ENCODE data around the gene TOPORS. TPM values are rescaled to one million over a fixed set of nuclear protein-coding genes. Genes with fewer than 3 reads are reported as not detected.

TOPORS gene
- total RNA-seq, 2 experiments from 2014 or later: 16.2 to 17.4 TPM

- no peaks in the 10 kb centered on the region for H3K79me2 ChIP-seq (ENCODE audit: insufficient read depth, low read depth, low read length)
- intact Hi-C loops (cut with micrococcal nuclease; ENCODE audit: unreplicated experiment): no loop called here
- no peaks in the 10 kb centered on the region for H3K36me3 ChIP-seq (ENCODE audit: insufficient read depth, low read length)
- no peak overlapping the region for H3K4me3 ChIP-seq (ENCODE audit: low read depth, low read length, poor library complexity, severe bottlenecking)
- H3K27ac ChIP-seq (ENCODE audit: low read depth, low read length, poor library complexity, severe bottlenecking): no peak overlapping the region
- CTCF ChIA-PET (ENCODE audit: unreplicated experiment): no interaction called here
- H2AFZ ChIP-seq (ENCODE audit: low read length): no peak overlapping the region
- no peaks in the 10 kb centered on the region for H4K20me1 ChIP-seq (ENCODE audit: insufficient read depth, low read length)
- TF ChIP-seq EZH2phosphoT487 (IDR thresholded peaks at IDR 0.05; ENCODE audit: borderline replicate concordance, low read depth, low read length): no peak
- TF ChIP-seq CTCF (conservative IDR thresholded peaks at IDR 0.05; ENCODE audit: low read length): no peak
- BruUV-seq (replicated peaks): no TSS peak
- H3K9me2 ChIP-seq (ENCODE audit: insufficient read depth, low read length): no peaks in the 10 kb centered on the region
- no peaks in the 10 kb centered on the region for H3K4me1 ChIP-seq (ENCODE audit: insufficient read depth, low read length, poor library complexity, severe bottlenecking)
- no peak for DNase-seq (ENCODE audit: low spot score)
- H3K9me3 ChIP-seq (ENCODE audit: low read length): no peaks in the 10 kb centered on the region
- POLR2A ChIA-PET: no interaction called here
- no peak overlapping the region for H3K4me2 ChIP-seq (ENCODE audit: low read length)
Observed at GRCh38 chr9:32490601-32491000, 61.8 kb downstream of the TOPORS start.

Other genes starting within 250 kb of the TOPORS start
- gene ACO1, start 167.9 kb downstream of the TOPORS start, total RNA-seq (2014; rRNA removed; shearing (Covaris generic)): 8.8 and 9.2 TPM in 2 replicates
- gene ACO1, start 167.9 kb downstream of the TOPORS start, total RNA-seq (2022): 8.8 and 9.0 TPM in 2 replicates
- 1.1 and 1.5 TPM in 2 replicates for gene RIGI, start 26.4 kb downstream of the TOPORS start, total RNA-seq (2014; rRNA removed; shearing (Covaris generic))
- 1.5 and 1.7 TPM in 2 replicates for gene RIGI, start 26.4 kb downstream of the TOPORS start, total RNA-seq (2022)
- 17.6 and 19.5 TPM in 2 replicates for gene SMIM27, start 259 bp downstream of the TOPORS start, total RNA-seq (2014; rRNA removed; shearing (Covaris generic))
- 21.2 and 36.6 TPM in 2 replicates for gene SMIM27, start 259 bp downstream of the TOPORS start, total RNA-seq (2022)
- gene NDUFB6, start 20.6 kb upstream of the TOPORS start, total RNA-seq (2014; rRNA removed; shearing (Covaris generic)): 69.5 and 75.1 TPM in 2 replicates
- 48.6 and 54.0 TPM in 2 replicates for gene NDUFB6, start 20.6 kb upstream of the TOPORS start, total RNA-seq (2022)
- not detected in 2 replicates for gene TAF1L, start 83.1 kb upstream of the TOPORS start, total RNA-seq (2014; rRNA removed; shearing (Covaris generic))
- 0.06 TPM in 1 of 2 replicates, not detected in the other for gene TAF1L, start 83.1 kb upstream of the TOPORS start, total RNA-seq (2022)
- 0.10 TPM in 1 of 2 replicates, not detected in the other for gene TMEM215, start 231.0 kb upstream of the TOPORS start, total RNA-seq (2014; rRNA removed; shearing (Covaris generic))
- gene TMEM215, start 231.0 kb upstream of the TOPORS start, total RNA-seq (2022): not detected in 2 replicates

Data from OCI-LY7 (cell line).